H1 (cell line): ENCODE measurements around the gene ANKS1B. TPM values are rescaled to one million over a fixed set of nuclear protein-coding genes. Genes with fewer than 3 reads are reported as not detected.

Experiments used
- BCL11A ChIP-seq, 2 experiments: IDR thresholded peaks; one replicate each; pipeline ENCODE4 v1.6.1; 2011; ENCODE audit warnings: low read depth in 2 of 2, low read length in 2 of 2, mild to moderate bottlenecking in 2 of 2
- CHD7 ChIP-seq: fragments of 300-600 bp; sonication (generic); IDR thresholded peaks from 2 replicates; pipeline ENCODE4 v1.7.1; 2012; ENCODE audit warnings: low read length, moderate library complexity, mild to moderate bottlenecking, inconsistent platforms; ENCODE audit not compliant: insufficient replicate concordance
- HDAC2 ChIP-seq, 2 experiments: fragments of 300-600 bp in 1 of 2; sonication (generic) in 1 of 2; IDR thresholded peaks; 2 replicates each; pipeline ENCODE4 v1.6.1; 2011 to 2012; ENCODE audit warnings: low read depth in 2 of 2, low read length in 2 of 2, mild to moderate bottlenecking in 2 of 2, moderate library complexity in 2 of 2, borderline replicate concordance in 1 of 2, inconsistent platforms in 1 of 2
- RNF2 ChIP-seq: fragments of 200-900, 300-1000 bp; sonication (generic); IDR thresholded peaks from 2 replicates; pipeline ENCODE4 v1.7.1; 2016; ENCODE audit warnings: borderline replicate concordance, low read depth, mild to moderate bottlenecking, antibody characterized with exemption, low read length; ENCODE audit not compliant: poor library complexity, severe bottlenecking; ENCODE audit errors: missing control alignments
- SIX5 ChIP-seq: IDR thresholded peaks from 2 replicates; pipeline ENCODE4 v1.6.1; 2011; ENCODE audit warnings: mild to moderate bottlenecking, low read depth, low read length
- polyA plus RNA-seq, 7 experiments: library from polyadenylated mRNA; depleted of rRNA in 3 of 7; stranded (reverse) in 5 of 7; unstranded in 2 of 7; fragments of >200 nt in 5 of 7; fragments of 200-250 nt in 2 of 7; gene quantifications; 1 replicate in 5 of 7; 2 replicates in 1 of 7; 4 replicates in 1 of 7; pipeline versions ENCODE4 v1.2.1 to v1.2.3, GENCODE V29; 2011 to 2013; ENCODE audit warnings: missing spikeins in 2 of 7, mixed read lengths in 2 of 7
- total RNA-seq: library from RNA; stranded (reverse); fragmentation: NEBNext Ultra II Directional; extraction: Animal tissue kit (Norgen Biotek cat#: 25700); gene quantifications from 2 replicates; pipeline ENCODE4 v1.2.1, GENCODE V29; 2021

ANKS1B gene
- total and polyA plus RNA-seq, 2 of the 8 experiments (the other 6 are each of a cell fraction or from before 2014, with no cell fraction given) = 2.7 to 6.1 TPM

- TF ChIP-seq CHD7 = no peak
- no peak for TF ChIP-seq BCL11A (IDR thresholded peaks at IDR 0.05; ENCODE audit: low read depth in 2 of 2, low read length in 2 of 2)
- TF ChIP-seq RNF2 = no peak
- no peak for TF ChIP-seq HDAC2 (IDR thresholded peaks at IDR 0.05; ENCODE audit: borderline replicate concordance in 1 of 2, low read depth in 2 of 2, low read length in 2 of 2)
- TF ChIP-seq SIX5 = no peak
Observed at GRCh38 chr12:99009654-99010296, 975.0 kb downstream of the ANKS1B start (continued).
